ENCODE measurements around the gene RASSF6. TPM values are rescaled to one million over a fixed set of nuclear protein-coding genes. Genes with fewer than 3 reads are reported as not detected.

Gene RASSF6
- total RNA-seq, 1 donor from 2014 or later = not detected

GRCh38 chr4:73603854-73604584, 16.2 kb downstream of the RASSF6 start:
- Mint-ChIP-seq H3K4me3 (no peak overlapping the region), H3K4me1 (no peaks in the 10 kb centered on the region), H3K27ac (no peak overlapping the region), H3K36me3 (no peaks in the 10 kb centered on the region), H3K9me3 (no peaks in the 10 kb centered on the region), H3K27me3 (ENCODE audit: insufficient read depth, low read depth) (no peaks in the 10 kb centered on the region)
- no peak for DNase-seq (ENCODE audit: low spot score)
- H2AFZ ChIP-seq (replicated peaks) = peak overlapping the region; percentile 42
- no peak for TF ChIP-seq CTCF (IDR thresholded peaks at IDR 0.05)
- TF ChIP-seq EZH2phosphoT487 (IDR thresholded peaks at IDR 0.05) = no peak
- no peak for TF ChIP-seq EZH2 (IDR thresholded peaks at IDR 0.05)
- no peak overlapping the region for H3K4me3 ChIP-seq
- no peaks in the 10 kb centered on the region for H3F3A ChIP-seq (ENCODE audit: low read depth)
- no peaks in the 10 kb centered on the region for H3K36me3 ChIP-seq
- peaks cover 7% of the 10 kb centered on the region for H3K4me1 ChIP-seq
- no peak overlapping the region for H3K27ac ChIP-seq
- no peaks in the 10 kb centered on the region for H3K27me3 ChIP-seq
- no peak overlapping the region for H3K4me2 ChIP-seq
- H3K79me2 ChIP-seq (ENCODE audit: low read depth) = no peaks in the 10 kb centered on the region
- H3K9me3 ChIP-seq (ENCODE audit: low read depth) = no peaks in the 10 kb centered on the region
- no peaks in the 10 kb centered on the region for H4K20me1 ChIP-seq (ENCODE audit: low read depth)
- H3K9ac ChIP-seq = no peak overlapping the region

- Mint-ChIP-seq H3K36me3 (no peaks in the 10 kb centered on the region), H3K4me1 (no peaks in the 10 kb centered on the region), H3K9me3 (no peaks in the 10 kb centered on the region), H3K4me3 (no peak overlapping the region), H3K27me3 (ENCODE audit: insufficient read depth, low read depth) (no peaks in the 10 kb centered on the region), H3K27ac (no peak overlapping the region)
- Histone ChIP-seq H3K4me2 (no peak overlapping the region), H3K9ac (no peak overlapping the region), H3K9me3 (ENCODE audit: low read depth) (no peaks in the 10 kb centered on the region), H4K20me1 (ENCODE audit: low read depth) (no peaks in the 10 kb centered on the region), H3K4me3 (no peak overlapping the region), H2AFZ (replicated peaks) (no peak overlapping the region), H3K79me2 (ENCODE audit: low read depth) (no peaks in the 10 kb centered on the region), H3F3A (ENCODE audit: low read depth) (no peaks in the 10 kb centered on the region), H3K4me1 (peaks cover 5% of the 10 kb centered on the region), H3K27me3 (no peaks in the 10 kb centered on the region), H3K27ac (no peak overlapping the region), H3K36me3 (no peaks in the 10 kb centered on the region)
- DNase-seq (ENCODE audit: low spot score) = no peak
- TF ChIP-seq EZH2phosphoT487 (IDR thresholded peaks at IDR 0.05) (no peak), CTCF (IDR thresholded peaks at IDR 0.05) (no peak), EZH2 (IDR thresholded peaks at IDR 0.05) (no peak)
Measured at GRCh38 chr4:73603271-73603710, 16.9 kb downstream of the RASSF6 start.

GRCh38 chr4:73600954-73601353, 19.3 kb downstream of the RASSF6 start:
- H3K9ac ChIP-seq = no peak overlapping the region
- H3F3A ChIP-seq (ENCODE audit: low read depth) = no peaks in the 10 kb centered on the region
- H4K20me1 ChIP-seq (ENCODE audit: low read depth) = no peaks in the 10 kb centered on the region
- H3K27ac Mint-ChIP-seq = no peak overlapping the region
- no peaks in the 10 kb centered on the region for H3K27me3 Mint-ChIP-seq (ENCODE audit: insufficient read depth, low read depth)
- no peaks in the 10 kb centered on the region for H3K9me3 ChIP-seq (ENCODE audit: low read depth)
- H3K27ac ChIP-seq = no peak overlapping the region
- H3K9me3 Mint-ChIP-seq = no peaks in the 10 kb centered on the region
- H3K79me2 ChIP-seq (ENCODE audit: low read depth) = no peaks in the 10 kb centered on the region
- H2AFZ ChIP-seq (replicated peaks) = no peak overlapping the region
- TF ChIP-seq EZH2 (IDR thresholded peaks at IDR 0.05) (no peak), EZH2phosphoT487 (IDR thresholded peaks at IDR 0.05) (no peak), CTCF (IDR thresholded peaks at IDR 0.05) (no peak)
- no peaks in the 10 kb centered on the region for H3K4me1 Mint-ChIP-seq
- H3K36me3 ChIP-seq = no peaks in the 10 kb centered on the region
- no peaks in the 10 kb centered on the region for H3K36me3 Mint-ChIP-seq
- H3K4me3 Mint-ChIP-seq = no peak overlapping the region
- DNase-seq (ENCODE audit: low spot score) = no peak
- peaks cover 5% of the 10 kb centered on the region for H3K4me1 ChIP-seq
- H3K27me3 ChIP-seq = no peaks in the 10 kb centered on the region
- H3K4me3 ChIP-seq = no peak overlapping the region
- no peak overlapping the region for H3K4me2 ChIP-seq

All from neural progenitor cell (in vitro differentiated cells).